Spleen (tissue), 7 donors: ENCODE results near the gene MOK.

ENCODE experiments used
- CTCF ChIP-seq, 11 experiments: fragments of 200-600 bp in 7 of 11; fragments of 450-650 bp in 4 of 11; sonication (generic) in 4 of 11; IDR thresholded peaks in 8 of 11; conservative IDR thresholded peaks in 3 of 11; 1 replicate in 7 of 11; 2 replicates in 4 of 11; pipeline versions ENCODE4 v1.4.0 to v1.8.0; 2016 to 2021; ENCODE audit warnings: antibody characterized with exemption in 11 of 11, inconsistent platforms in 4 of 11, mild to moderate bottlenecking in 1 of 11
- POLR2A ChIP-seq, 3 donors: fragments of 450-650 bp; IDR thresholded peaks; one replicate each; pipeline ENCODE4 v1.5.1; 2017; ENCODE audit warnings: antibody characterized with exemption in 3 of 3, mild to moderate bottlenecking in 1 of 3
- POLR2AphosphoS5 ChIP-seq, 3 donors: sonication (generic); formaldehyde crosslinking; IDR thresholded peaks; one replicate each; pipeline ENCODE4 v1.5.1; 2017; ENCODE audit warnings: antibody characterized with exemption in 3 of 3
- donor health status: DM: no; HTN: no; CAD: no; lungs with moderate emphysema.
- donor health status: DM: no; HTN: no; CAD: no.
- donor health status: DM: no; HTN: no; CAD: no.

- no peak for TF ChIP-seq CTCF (IDR thresholded peaks at IDR 0.05 in 8 of 11, conservative IDR thresholded peaks at IDR 0.05 in 3 of 11)
- no peak for TF ChIP-seq POLR2A (IDR thresholded peaks at IDR 0.05)
- TF ChIP-seq POLR2AphosphoS5 (IDR thresholded peaks at IDR 0.05): no peak
Observed at GRCh38 chr14:102316338-102316742, 11.4 kb upstream of the MOK start.
